ENCODE data around the gene HTR4. TPM values are rescaled to one million over a fixed set of nuclear protein-coding genes. Genes with fewer than 3 reads are reported as not detected.

HTR4 gene
- total RNA-seq, 1 experiment from 2014 or later: not detected

DNA sequence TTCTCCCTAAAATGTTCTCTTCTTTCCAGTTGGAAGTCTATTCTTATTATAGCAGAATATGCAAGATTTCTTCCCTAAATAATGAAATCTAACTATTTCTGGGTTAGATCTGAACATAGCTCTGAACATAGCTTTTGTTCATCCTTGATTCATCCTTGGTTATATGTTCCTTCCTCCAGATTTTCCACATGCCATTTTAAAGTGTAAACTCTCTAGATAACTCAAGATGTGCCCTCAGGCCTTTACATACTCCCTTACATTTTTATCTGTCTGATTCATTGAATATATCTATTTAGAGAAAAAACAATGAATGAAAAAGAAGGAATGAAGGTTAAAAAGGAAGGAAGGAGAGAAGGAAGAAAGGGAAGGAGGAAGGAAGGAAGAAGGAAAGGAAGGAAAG, 169.7 kb downstream of the HTR4 start:
- intact Hi-C loops (cut with micrococcal nuclease; ENCODE audit: unreplicated experiment): loop anchor here (5.0 to 10.0 kb wide), 2 partner anchors 192 to 530 kb away; no protein-coding TSS in a partner anchor
- Histone ChIP-seq H3K27me3 (replicated peaks; ENCODE audit: insufficient read depth, low read depth, low read length, poor library complexity) (peaks cover 74% of the 10 kb centered on the region), H3K36me3 (ENCODE audit: insufficient read depth, low read length, poor library complexity, severe bottlenecking) (no peaks in the 10 kb centered on the region), H3K4me3 (ENCODE audit: low read depth, low read length, poor library complexity, severe bottlenecking) (no peak overlapping the region), H3K4me1 (ENCODE audit: insufficient read depth, low read length, poor library complexity, severe bottlenecking) (no peaks in the 10 kb centered on the region), H3K27ac (ENCODE audit: low read depth, low read length, poor library complexity, severe bottlenecking) (no peak overlapping the region), H3K9me3 (ENCODE audit: low read depth, low read length, poor library complexity, severe bottlenecking) (no peaks in the 10 kb centered on the region)
- ChIA-PET POLR2A (ENCODE audit: low non-redundant PET) (no interaction called here), CTCF (no interaction called here)
- TF ChIP-seq EZH2 (IDR thresholded peaks at IDR 0.05; ENCODE audit: borderline replicate concordance, low read depth, low read length, poor library complexity, severe bottlenecking): no peak
- TF ChIP-seq, protein P1, sequence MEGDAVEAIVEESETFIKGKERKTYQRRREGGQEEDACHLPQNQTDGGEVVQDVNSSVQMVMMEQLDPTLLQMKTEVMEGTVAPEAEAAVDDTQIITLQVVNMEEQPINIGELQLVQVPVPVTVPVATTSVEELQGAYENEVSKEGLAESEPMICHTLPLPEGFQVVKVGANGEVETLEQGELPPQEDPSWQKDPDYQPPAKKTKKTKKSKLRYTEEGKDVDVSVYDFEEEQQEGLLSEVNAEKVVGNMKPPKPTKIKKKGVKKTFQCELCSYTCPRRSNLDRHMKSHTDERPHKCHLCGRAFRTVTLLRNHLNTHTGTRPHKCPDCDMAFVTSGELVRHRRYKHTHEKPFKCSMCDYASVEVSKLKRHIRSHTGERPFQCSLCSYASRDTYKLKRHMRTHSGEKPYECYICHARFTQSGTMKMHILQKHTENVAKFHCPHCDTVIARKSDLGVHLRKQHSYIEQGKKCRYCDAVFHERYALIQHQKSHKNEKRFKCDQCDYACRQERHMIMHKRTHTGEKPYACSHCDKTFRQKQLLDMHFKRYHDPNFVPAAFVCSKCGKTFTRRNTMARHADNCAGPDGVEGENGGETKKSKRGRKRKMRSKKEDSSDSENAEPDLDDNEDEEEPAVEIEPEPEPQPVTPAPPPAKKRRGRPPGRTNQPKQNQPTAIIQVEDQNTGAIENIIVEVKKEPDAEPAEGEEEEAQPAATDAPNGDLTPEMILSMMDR (conservative IDR thresholded peaks at IDR 0.05; ENCODE audit: low read depth, low read length): no peak
- DNase-seq (ENCODE audit: low spot score): no peak
- no TSS peak for BruUV-seq (replicated peaks)

GRCh38 chr5:148483750-148484149, 170.6 kb downstream of the HTR4 start:
- TF ChIP-seq, protein P1 (conservative IDR thresholded peaks at IDR 0.05; ENCODE audit: low read depth, low read length): no peak
- TF ChIP-seq EZH2 (IDR thresholded peaks at IDR 0.05; ENCODE audit: borderline replicate concordance, low read depth, low read length, poor library complexity, severe bottlenecking): no peak
- H3K9me3 ChIP-seq (ENCODE audit: low read depth, low read length, poor library complexity, severe bottlenecking): no peaks in the 10 kb centered on the region
- no peak overlapping the region for H3K27ac ChIP-seq (ENCODE audit: low read depth, low read length, poor library complexity, severe bottlenecking)
- no peak overlapping the region for H3K4me3 ChIP-seq (ENCODE audit: low read depth, low read length, poor library complexity, severe bottlenecking)
- CTCF ChIA-PET: interaction anchor here (0.6 kb wide), 1 partner anchor 20 kb away, joined by 8 read pairs; no protein-coding TSS in a partner anchor
- no peak for DNase-seq (ENCODE audit: low spot score)
- no TSS peak for BruUV-seq (replicated peaks)
- H3K36me3 ChIP-seq (ENCODE audit: insufficient read depth, low read length, poor library complexity, severe bottlenecking): no peaks in the 10 kb centered on the region
- peaks cover 74% of the 10 kb centered on the region for H3K27me3 ChIP-seq (replicated peaks; ENCODE audit: insufficient read depth, low read depth, low read length, poor library complexity)
- POLR2A ChIA-PET (ENCODE audit: low non-redundant PET): no interaction called here
- intact Hi-C loops (cut with micrococcal nuclease; ENCODE audit: unreplicated experiment): loop anchor here (5.0 to 10.0 kb wide), 2 partner anchors 191 to 529 kb away; no protein-coding TSS in a partner anchor
- no peaks in the 10 kb centered on the region for H3K4me1 ChIP-seq (ENCODE audit: insufficient read depth, low read length, poor library complexity, severe bottlenecking)

DNA sequence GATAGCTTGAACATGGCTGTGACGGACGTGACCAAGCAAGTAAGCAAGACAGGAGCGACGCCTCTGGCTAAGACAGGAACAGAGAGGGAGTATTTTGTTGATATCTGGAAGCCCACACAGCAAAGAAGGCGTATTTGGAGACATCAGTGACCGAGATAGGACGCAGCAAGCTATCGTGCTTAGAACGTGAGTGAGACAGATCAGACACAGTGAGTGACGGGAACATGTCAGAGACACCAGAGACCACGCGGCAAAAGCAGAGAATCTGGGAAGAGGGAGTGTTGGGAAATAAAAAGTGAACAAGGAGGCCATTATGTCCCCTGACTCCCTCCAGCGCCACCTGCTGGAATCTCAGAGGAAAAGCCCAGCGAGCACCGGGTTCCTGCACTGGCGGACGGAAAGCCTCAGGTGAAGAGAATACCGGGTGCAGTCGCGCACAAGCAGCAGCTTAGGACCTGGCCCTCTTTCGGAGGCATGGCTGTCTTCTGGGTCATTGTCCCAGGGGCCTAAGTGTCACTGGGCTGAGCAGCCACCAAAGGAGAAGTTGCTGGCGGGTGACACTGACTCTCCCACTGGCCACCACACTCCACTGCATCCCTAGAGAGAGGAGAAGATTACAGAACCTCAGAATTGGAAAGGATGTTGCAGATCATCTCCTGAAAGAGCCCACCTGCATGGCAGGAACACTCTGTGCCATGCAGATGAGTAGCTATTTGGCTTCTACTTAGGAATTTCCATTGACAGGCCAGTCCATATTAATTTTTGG, 171.4 kb downstream of the HTR4 start:
- H3K4me1 ChIP-seq (ENCODE audit: insufficient read depth, low read length, poor library complexity, severe bottlenecking): no peaks in the 10 kb centered on the region
- intact Hi-C loops (cut with micrococcal nuclease; ENCODE audit: unreplicated experiment): loop anchor here (5.0 to 10.0 kb wide), 2 partner anchors 191 to 528 kb away; no protein-coding TSS in a partner anchor
- H3K4me3 ChIP-seq (ENCODE audit: low read depth, low read length, poor library complexity, severe bottlenecking): no peak overlapping the region
- no TSS peak for BruUV-seq (replicated peaks)
- H3K27me3 ChIP-seq (replicated peaks; ENCODE audit: insufficient read depth, low read depth, low read length, poor library complexity): peaks cover 74% of the 10 kb centered on the region
- peak; percentile 67 for DNase-seq (ENCODE audit: low spot score)
- CTCF ChIA-PET: interaction anchor here (0.6 kb wide), 1 partner anchor 19 kb away, joined by 8 read pairs; no protein-coding TSS in a partner anchor
- no peaks in the 10 kb centered on the region for H3K9me3 ChIP-seq (ENCODE audit: low read depth, low read length, poor library complexity, severe bottlenecking)
- no peaks in the 10 kb centered on the region for H3K36me3 ChIP-seq (ENCODE audit: insufficient read depth, low read length, poor library complexity, severe bottlenecking)
- TF ChIP-seq, protein P1 (conservative IDR thresholded peaks at IDR 0.05; ENCODE audit: low read depth, low read length): peak; percentile 86
- no peak for TF ChIP-seq EZH2 (IDR thresholded peaks at IDR 0.05; ENCODE audit: borderline replicate concordance, low read depth, low read length, poor library complexity, severe bottlenecking)
- H3K27ac ChIP-seq (ENCODE audit: low read depth, low read length, poor library complexity, severe bottlenecking): no peak overlapping the region
- POLR2A ChIA-PET (ENCODE audit: low non-redundant PET): no interaction called here
